Measurements from ENCODE around the gene POLR1A.

POLR1A gene

GRCh38 chr2:86097913-86098312, 7.8 kb downstream of the POLR1A start:
- no peaks in the 10 kb centered on the region for H3K27me3 ChIP-seq (ENCODE audit: insufficient read depth, low read length, poor library complexity, severe bottlenecking)
- H3K4me3 ChIP-seq (ENCODE audit: low read length, poor library complexity, severe bottlenecking), result no peak overlapping the region
- no peak overlapping the region for H3K9ac ChIP-seq (ENCODE audit: low read depth, low read length, poor library complexity, severe bottlenecking)
- H4K20me1 ChIP-seq (ENCODE audit: insufficient read depth, low read length, poor library complexity, severe bottlenecking), result peaks cover 10% of the 10 kb centered on the region
- no peak overlapping the region for H2AFZ ChIP-seq (ENCODE audit: low read length)
- H3K79me2 ChIP-seq (ENCODE audit: insufficient read depth, low read length), result peaks cover 48% of the 10 kb centered on the region
- H3K9me3 ChIP-seq (ENCODE audit: insufficient read depth, low read depth, low read length), result no peaks in the 10 kb centered on the region
- TF ChIP-seq CTCF (conservative IDR thresholded peaks at IDR 0.05; ENCODE audit: low read length) (no peak), EZH2phosphoT487 (IDR thresholded peaks at IDR 0.05; ENCODE audit: borderline replicate concordance) (no peak)
- H3F3A ChIP-seq (ENCODE audit: low read depth), result no peaks in the 10 kb centered on the region
- H3K9me2 ChIP-seq (replicated peaks; ENCODE audit: low read depth, low read length), result no peaks in the 10 kb centered on the region
- no peak overlapping the region for H3K4me2 ChIP-seq (ENCODE audit: low read depth, low read length, poor library complexity, severe bottlenecking)
- H3K4me1 ChIP-seq (ENCODE audit: insufficient read depth, low read length, poor library complexity, severe bottlenecking), result peaks cover 7% of the 10 kb centered on the region
- peaks cover 52% of the 10 kb centered on the region for H3K36me3 ChIP-seq (ENCODE audit: insufficient read depth, low read length)

GRCh38 chr2:86097114-86097896, 8.4 kb downstream of the POLR1A start:
- no peak overlapping the region for H3K4me3 ChIP-seq (ENCODE audit: low read length, poor library complexity, severe bottlenecking)
- H3K9me3 ChIP-seq (ENCODE audit: insufficient read depth, low read depth, low read length), result no peaks in the 10 kb centered on the region
- peaks cover 4% of the 10 kb centered on the region for H4K20me1 ChIP-seq (ENCODE audit: insufficient read depth, low read length, poor library complexity, severe bottlenecking)
- TF ChIP-seq CTCF (conservative IDR thresholded peaks at IDR 0.05; ENCODE audit: low read length) (no peak), EZH2phosphoT487 (IDR thresholded peaks at IDR 0.05; ENCODE audit: borderline replicate concordance) (no peak)
- H3K4me2 ChIP-seq (ENCODE audit: low read depth, low read length, poor library complexity, severe bottlenecking), result no peak overlapping the region
- no peaks in the 10 kb centered on the region for H3K27me3 ChIP-seq (ENCODE audit: insufficient read depth, low read length, poor library complexity, severe bottlenecking)
- no peak overlapping the region for H3K9ac ChIP-seq (ENCODE audit: low read depth, low read length, poor library complexity, severe bottlenecking)
- H3F3A ChIP-seq (ENCODE audit: low read depth), result no peaks in the 10 kb centered on the region
- H3K36me3 ChIP-seq (ENCODE audit: insufficient read depth, low read length), result peaks cover 52% of the 10 kb centered on the region
- no peak overlapping the region for H2AFZ ChIP-seq (ENCODE audit: low read length)
- no peaks in the 10 kb centered on the region for H3K9me2 ChIP-seq (replicated peaks; ENCODE audit: low read depth, low read length)
- peaks cover 42% of the 10 kb centered on the region for H3K79me2 ChIP-seq (ENCODE audit: insufficient read depth, low read length)
- peaks cover 4% of the 10 kb centered on the region for H3K4me1 ChIP-seq (ENCODE audit: insufficient read depth, low read length, poor library complexity, severe bottlenecking)

- Histone ChIP-seq H2AFZ (ENCODE audit: low read length) (no peak overlapping the region), H3K27me3 (ENCODE audit: insufficient read depth, low read length, poor library complexity, severe bottlenecking) (no peaks in the 10 kb centered on the region), H3K9me2 (replicated peaks; ENCODE audit: low read depth, low read length) (no peaks in the 10 kb centered on the region), H3K79me2 (ENCODE audit: insufficient read depth, low read length) (peaks cover 18% of the 10 kb centered on the region), H3K4me1 (ENCODE audit: insufficient read depth, low read length, poor library complexity, severe bottlenecking) (no peaks in the 10 kb centered on the region), H3K4me2 (ENCODE audit: low read depth, low read length, poor library complexity, severe bottlenecking) (no peak overlapping the region), H3F3A (ENCODE audit: low read depth) (no peaks in the 10 kb centered on the region), H3K9ac (ENCODE audit: low read depth, low read length, poor library complexity, severe bottlenecking) (no peak overlapping the region), H3K9me3 (ENCODE audit: insufficient read depth, low read depth, low read length) (no peaks in the 10 kb centered on the region), H4K20me1 (ENCODE audit: insufficient read depth, low read length, poor library complexity, severe bottlenecking) (no peaks in the 10 kb centered on the region), H3K36me3 (ENCODE audit: insufficient read depth, low read length) (peaks cover 61% of the 10 kb centered on the region), H3K4me3 (ENCODE audit: low read length, poor library complexity, severe bottlenecking) (no peak overlapping the region)
- no peak for TF ChIP-seq EZH2phosphoT487 (IDR thresholded peaks at IDR 0.05; ENCODE audit: borderline replicate concordance)
- TF ChIP-seq CTCF (conservative IDR thresholded peaks at IDR 0.05; ENCODE audit: low read length), result no peak
Measured at GRCh38 chr2:86094229-86094628, 11.5 kb downstream of the POLR1A start.

Data from Loucy (cell line).